ENCODE results near the gene CD244.
A peak's percentile ranks its signal among the peaks of the same experiment; 100 is the strongest.

Gene CD244

DNA sequence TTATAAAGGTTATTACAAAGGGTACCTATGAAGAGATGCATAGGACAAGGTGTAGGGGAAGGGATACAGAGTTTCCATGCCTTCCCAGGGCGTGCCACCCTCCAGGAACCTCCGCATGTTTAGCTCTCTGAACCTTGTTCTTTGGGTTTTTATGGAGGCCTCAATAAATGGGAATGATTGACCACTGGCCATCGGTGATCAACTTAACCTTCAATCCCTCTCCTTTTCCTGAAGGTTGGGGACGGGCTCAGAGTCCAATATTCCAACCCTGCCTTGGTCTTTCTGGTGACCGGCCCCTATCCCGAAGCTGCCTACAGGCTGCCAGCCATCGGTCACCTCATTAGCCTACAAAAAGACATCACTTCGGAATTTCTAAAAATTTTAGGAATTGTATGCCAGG, 11.7 kb downstream of the CD244 start:
- peaks cover 2% of the 10 kb centered on the region for H3K36me3 Mint-ChIP-seq (ENCODE audit: low read depth)
- no peak overlapping the region for H3K4me3 Mint-ChIP-seq
- peaks cover 23% of the 10 kb centered on the region for H3K27me3 Mint-ChIP-seq (ENCODE audit: low read depth)
- H3K9me3 Mint-ChIP-seq, result no peaks in the 10 kb centered on the region
- no peaks in the 10 kb centered on the region for H3K4me1 Mint-ChIP-seq (ENCODE audit: low read depth)
- DNase-seq (ENCODE audit: low spot score), result no peak
- H3K27ac Mint-ChIP-seq, result no peak overlapping the region

DNA sequence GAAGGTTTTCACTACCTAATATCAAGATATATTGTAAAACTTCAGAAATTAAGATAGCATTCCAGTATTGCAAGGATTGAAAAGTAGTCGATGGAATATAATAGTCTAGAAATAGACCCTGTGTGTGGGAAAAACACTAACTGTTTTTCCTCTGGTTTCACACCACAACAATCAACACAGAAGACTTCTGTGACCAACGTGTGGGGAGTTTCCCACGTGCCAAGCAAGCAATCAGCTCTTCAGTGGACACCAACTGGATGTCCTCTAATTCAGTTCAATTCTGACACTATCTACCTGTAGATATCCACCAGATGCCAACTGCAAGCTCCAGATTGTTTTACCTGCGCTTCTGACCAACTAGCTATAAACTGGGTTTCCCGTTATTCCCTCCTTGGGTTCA, 12.1 kb downstream of the CD244 start:
- Mint-ChIP-seq H3K4me1 (ENCODE audit: low read depth) (no peaks in the 10 kb centered on the region), H3K27me3 (ENCODE audit: low read depth) (peaks cover 26% of the 10 kb centered on the region), H3K9me3 (no peaks in the 10 kb centered on the region), H3K4me3 (no peak overlapping the region), H3K27ac (no peak overlapping the region), H3K36me3 (ENCODE audit: low read depth) (peaks cover 2% of the 10 kb centered on the region)
- DNase-seq (ENCODE audit: low spot score), result no peak

DNA sequence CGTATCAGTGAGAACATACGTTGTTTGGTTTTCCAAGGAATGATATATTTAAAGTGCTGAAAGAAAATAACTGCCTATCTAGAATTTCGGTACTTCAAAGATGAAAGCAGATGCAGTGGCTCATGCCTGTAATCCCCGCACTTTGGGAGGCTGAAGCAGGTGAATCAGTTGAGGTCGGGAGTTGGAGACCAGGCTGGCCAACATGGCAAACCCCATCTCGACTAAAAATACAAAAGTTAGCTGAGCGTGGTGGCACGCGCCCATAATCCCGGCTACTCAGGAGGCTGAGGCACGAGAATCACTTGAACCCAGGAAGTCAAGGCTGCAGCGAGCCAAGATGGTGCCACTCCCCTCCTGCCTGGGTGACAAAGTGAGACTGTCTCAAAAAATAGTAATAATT, 16.4 kb downstream of the CD244 start:
- H3K36me3 Mint-ChIP-seq (ENCODE audit: low read depth), result peaks cover 4% of the 10 kb centered on the region
- H3K9me3 Mint-ChIP-seq, result peaks cover 5% of the 10 kb centered on the region
- no peak overlapping the region for H3K4me3 Mint-ChIP-seq
- H3K27me3 Mint-ChIP-seq (ENCODE audit: low read depth), result peaks cover 33% of the 10 kb centered on the region
- DNase-seq (ENCODE audit: low spot score), result no peak
- no peak overlapping the region for H3K27ac Mint-ChIP-seq
- peaks cover 12% of the 10 kb centered on the region for H3K4me1 Mint-ChIP-seq (ENCODE audit: low read depth)

DNA sequence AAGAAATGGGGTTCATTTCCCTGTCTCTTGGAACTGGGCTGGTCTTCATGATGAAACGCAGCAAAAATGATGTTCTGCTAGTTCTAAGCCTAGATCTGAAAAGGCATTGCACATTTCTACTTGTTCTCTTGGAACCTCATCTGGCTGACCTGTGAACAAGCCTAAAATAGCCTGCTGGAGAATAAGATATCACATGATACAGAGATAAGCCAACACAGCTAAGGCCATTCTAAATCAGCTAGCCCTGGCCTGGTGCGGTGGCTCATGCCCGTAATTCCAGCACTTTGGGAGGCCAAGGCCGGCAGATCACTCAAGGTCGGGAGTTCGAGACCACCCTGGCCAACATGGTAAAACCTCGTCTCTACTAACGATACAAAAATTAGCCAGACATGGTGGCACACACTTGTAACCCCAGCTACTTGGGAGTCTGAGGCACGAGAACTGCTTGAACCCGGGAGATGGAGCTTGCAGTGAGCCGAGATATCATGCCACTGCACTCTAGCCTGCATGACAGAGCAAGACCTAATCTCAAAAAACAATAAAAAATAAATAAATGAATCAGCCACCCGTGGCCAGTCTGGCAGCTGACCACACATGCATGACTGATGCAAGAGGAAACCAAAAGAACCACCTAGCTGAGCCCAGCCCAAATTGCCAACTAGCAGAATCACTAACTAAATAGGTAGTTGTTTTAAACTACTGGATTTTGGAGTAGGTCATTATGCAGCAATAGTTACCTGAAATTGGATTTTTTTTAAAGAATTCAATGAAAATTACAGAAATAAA, 18.0 kb downstream of the CD244 start:
- Mint-ChIP-seq H3K36me3 (ENCODE audit: low read depth) (peaks cover 6% of the 10 kb centered on the region), H3K4me3 (no peak overlapping the region), H3K9me3 (peaks cover 5% of the 10 kb centered on the region), H3K27me3 (ENCODE audit: low read depth) (peaks cover 32% of the 10 kb centered on the region), H3K27ac (no peak overlapping the region), H3K4me1 (ENCODE audit: low read depth) (peaks cover 14% of the 10 kb centered on the region)
- DNase-seq (ENCODE audit: low spot score), result no peak

DNA sequence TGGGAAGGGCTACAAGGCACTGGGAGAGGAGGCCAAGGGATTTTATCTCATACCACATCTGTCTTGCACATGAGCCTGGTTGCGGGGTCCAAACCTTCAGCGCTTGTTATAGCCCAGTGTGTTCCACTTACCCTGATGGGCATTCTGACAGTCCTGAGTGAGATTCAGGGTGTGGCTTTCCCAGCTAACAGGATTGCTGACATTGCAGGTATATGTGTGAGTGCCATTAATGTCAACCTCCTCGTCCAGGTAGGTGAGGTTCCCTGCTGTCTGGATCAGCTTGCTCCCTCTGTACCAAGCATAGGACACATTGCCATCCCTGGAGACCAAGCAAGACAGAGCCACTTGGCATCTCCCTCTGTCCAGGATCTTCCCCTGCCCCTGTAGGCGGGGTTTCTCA, 21.6 kb downstream of the CD244 start:
- Mint-ChIP-seq H3K27me3 (ENCODE audit: low read depth) (peaks cover 10% of the 10 kb centered on the region), H3K9me3 (peaks cover 5% of the 10 kb centered on the region), H3K36me3 (ENCODE audit: low read depth) (peaks cover 5% of the 10 kb centered on the region), H3K27ac (no peak overlapping the region), H3K4me1 (ENCODE audit: low read depth) (peaks cover 43% of the 10 kb centered on the region), H3K4me3 (no peak overlapping the region)
- DNase-seq (ENCODE audit: low spot score), result no peak

DNA sequence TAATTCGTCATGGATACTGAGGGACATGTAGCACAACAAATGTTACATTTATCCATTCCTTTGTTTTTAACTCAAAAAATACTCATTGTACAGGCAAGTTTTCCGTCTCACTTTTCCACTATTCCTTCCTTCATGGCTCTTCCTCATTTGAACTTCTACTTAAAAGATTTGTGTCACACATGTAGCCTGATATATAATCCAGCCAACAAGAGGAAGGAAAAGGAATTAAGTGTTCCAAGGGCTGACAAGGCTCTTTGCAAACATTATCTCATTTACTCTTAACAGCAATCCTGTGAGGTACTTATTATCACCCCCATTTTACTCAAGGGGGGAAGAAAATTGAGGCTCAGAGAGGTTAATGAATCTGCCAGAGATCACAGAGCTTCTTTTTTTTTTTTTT, 22.9 kb downstream of the CD244 start:
- peak overlapping the region; percentile 9 for H3K27ac Mint-ChIP-seq
- H3K4me3 Mint-ChIP-seq, result no peak overlapping the region
- DNase-seq (ENCODE audit: low spot score), result no peak
- H3K4me1 Mint-ChIP-seq (ENCODE audit: low read depth), result peaks cover 49% of the 10 kb centered on the region
- H3K36me3 Mint-ChIP-seq (ENCODE audit: low read depth), result peaks cover 2% of the 10 kb centered on the region
- peaks cover 3% of the 10 kb centered on the region for H3K27me3 Mint-ChIP-seq (ENCODE audit: low read depth)
- H3K9me3 Mint-ChIP-seq, result no peaks in the 10 kb centered on the region

DNA sequence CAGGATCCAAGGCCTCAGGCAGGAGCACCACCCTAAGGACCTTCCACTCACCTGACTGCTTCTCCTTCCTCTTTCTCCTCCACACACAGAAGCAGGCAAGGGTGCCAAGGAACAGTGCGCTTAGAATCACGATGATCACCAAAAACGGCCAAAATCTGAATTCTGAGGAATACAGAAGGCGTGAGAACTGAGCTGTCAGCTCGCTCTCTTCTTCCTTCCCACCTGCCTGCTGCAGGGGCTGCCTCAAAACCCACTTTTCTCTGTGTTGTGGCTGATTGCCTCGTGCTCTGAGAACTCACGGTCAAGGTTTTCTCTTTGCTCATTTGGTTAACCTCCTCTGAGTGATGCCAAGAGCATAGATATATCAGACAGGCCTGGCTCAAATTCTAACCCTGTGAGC, 23.8 kb downstream of the CD244 start:
- Mint-ChIP-seq H3K4me1 (ENCODE audit: low read depth) (peaks cover 49% of the 10 kb centered on the region), H3K27me3 (ENCODE audit: low read depth) (peaks cover 3% of the 10 kb centered on the region), H3K27ac (peak overlapping the region; percentile 97), H3K36me3 (ENCODE audit: low read depth) (peaks cover 2% of the 10 kb centered on the region), H3K9me3 (no peaks in the 10 kb centered on the region), H3K4me3 (peak overlapping the region; percentile 76)
- no peak for DNase-seq (ENCODE audit: low spot score)

DNA sequence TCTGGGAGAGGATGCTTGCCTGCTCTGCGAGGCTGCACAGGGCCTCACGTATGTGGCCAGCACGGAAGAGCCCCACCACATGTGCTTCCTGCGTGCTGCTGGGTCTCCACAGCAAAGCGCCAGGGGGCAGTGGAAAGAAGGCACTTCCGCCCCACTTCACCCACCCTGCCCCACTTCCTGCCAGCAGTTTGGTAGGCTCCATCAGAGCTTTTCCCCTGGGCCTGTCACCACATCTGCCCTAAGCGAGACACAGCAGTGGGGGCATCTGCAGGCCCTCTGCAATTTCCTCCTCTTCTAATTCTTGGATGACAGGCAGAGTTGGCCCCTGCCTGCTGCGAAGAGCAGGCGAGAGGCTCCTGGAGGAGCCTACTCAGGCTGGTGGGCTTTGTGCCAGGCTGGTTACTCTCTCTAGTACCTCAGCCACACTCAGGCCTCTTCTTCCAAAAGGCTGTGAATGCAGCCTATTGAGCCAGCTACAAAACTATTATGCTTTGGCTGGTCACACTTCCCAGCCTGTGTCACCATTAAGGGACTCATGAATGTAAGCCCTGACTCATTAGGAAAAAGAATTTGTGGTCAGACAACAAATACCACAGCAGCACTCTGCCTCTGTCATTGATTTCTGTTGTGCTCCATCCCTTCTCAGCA, 25.0 kb downstream of the CD244 start:
- peak; percentile 76 for DNase-seq (ENCODE audit: low spot score)
- no peaks in the 10 kb centered on the region for H3K9me3 Mint-ChIP-seq
- H3K27me3 Mint-ChIP-seq (ENCODE audit: low read depth), result no peaks in the 10 kb centered on the region
- H3K36me3 Mint-ChIP-seq (ENCODE audit: low read depth), result peaks cover 2% of the 10 kb centered on the region
- peak overlapping the region; percentile 97 for H3K27ac Mint-ChIP-seq
- peaks cover 51% of the 10 kb centered on the region for H3K4me1 Mint-ChIP-seq (ENCODE audit: low read depth)
- peak overlapping the region; percentile 76 for H3K4me3 Mint-ChIP-seq

DNA sequence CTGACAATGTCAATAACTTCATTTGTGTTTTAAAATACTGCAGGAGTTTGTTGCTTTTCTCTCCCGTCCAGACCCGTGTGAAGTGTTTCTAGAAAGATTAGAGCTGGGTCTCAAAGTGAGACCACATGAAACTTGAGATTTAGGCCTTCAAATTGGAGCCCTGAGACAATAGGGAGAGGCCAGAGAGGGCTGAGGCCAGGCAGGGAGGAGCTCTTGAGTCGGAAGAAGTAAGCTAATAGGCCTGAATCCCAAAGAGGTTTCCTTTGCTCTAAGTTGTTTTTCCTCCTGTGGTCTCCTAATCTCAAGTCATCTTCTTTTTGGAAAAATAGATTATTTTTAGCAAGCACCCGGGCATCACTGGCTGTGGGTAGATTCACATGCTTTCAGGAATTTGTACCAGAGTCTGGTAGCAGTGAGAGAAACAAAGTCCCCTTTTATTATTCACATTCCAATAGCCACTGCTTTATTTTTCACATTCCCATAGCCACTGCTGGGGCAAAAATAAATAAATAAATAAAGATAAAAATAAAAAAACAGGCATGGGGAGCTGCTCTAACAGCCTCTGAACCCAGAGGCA, 25.6 kb downstream of the CD244 start:
- peak overlapping the region; percentile 97 for H3K27ac Mint-ChIP-seq
- no peaks in the 10 kb centered on the region for H3K27me3 Mint-ChIP-seq (ENCODE audit: low read depth)
- no peak for DNase-seq (ENCODE audit: low spot score)
- peaks cover 49% of the 10 kb centered on the region for H3K4me1 Mint-ChIP-seq (ENCODE audit: low read depth)
- H3K4me3 Mint-ChIP-seq, result peak overlapping the region; percentile 46
- H3K36me3 Mint-ChIP-seq (ENCODE audit: low read depth), result peaks cover 2% of the 10 kb centered on the region
- no peaks in the 10 kb centered on the region for H3K9me3 Mint-ChIP-seq

DNA sequence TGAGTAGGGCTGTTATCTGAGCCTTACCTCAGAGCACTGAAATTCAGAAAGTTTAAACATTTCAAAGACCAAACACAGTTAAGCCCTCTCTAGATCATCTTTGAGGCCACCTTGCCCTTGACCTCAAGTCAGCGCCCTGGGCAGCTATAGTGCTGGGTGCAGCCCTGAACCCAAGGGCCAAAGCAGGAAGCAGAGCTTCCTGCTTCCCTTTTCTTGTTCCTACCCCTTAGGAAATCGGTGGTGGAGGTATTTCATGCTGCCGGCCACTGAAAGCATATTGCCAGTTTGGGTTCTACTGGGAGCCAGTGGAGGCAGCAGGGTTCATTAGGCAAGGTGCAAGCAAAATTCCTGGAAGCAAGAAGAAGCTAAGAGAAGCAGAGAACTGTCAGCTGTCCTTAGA, 26.1 kb downstream of the CD244 start:
- Mint-ChIP-seq H3K27me3 (ENCODE audit: low read depth) (no peaks in the 10 kb centered on the region), H3K4me1 (ENCODE audit: low read depth) (peaks cover 49% of the 10 kb centered on the region), H3K9me3 (no peaks in the 10 kb centered on the region), H3K36me3 (ENCODE audit: low read depth) (peaks cover 2% of the 10 kb centered on the region), H3K27ac (peak overlapping the region; percentile 89), H3K4me3 (peak overlapping the region; percentile 46)
- no peak for DNase-seq (ENCODE audit: low spot score)

DNA sequence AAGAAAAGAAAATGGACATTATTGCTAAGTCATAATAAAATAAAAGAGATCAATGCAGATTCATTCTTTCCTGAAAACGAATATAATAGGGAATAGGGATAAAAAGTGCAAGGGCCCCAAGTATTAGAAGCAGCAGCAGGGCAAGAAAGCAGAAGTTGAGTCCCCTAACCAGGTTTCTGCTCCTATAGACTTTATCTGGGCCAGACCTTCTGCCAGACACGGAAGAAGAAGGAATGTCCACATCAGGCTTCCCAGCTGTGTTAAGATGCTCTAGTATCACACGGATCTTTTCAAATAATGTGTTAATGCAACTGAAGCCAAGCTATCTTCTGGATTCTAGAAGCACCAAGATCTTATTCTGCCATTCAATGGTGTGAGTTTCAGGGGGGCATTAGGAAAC, 26.9 kb downstream of the CD244 start:
- H3K4me1 Mint-ChIP-seq (ENCODE audit: low read depth), result peaks cover 49% of the 10 kb centered on the region
- H3K9me3 Mint-ChIP-seq, result no peaks in the 10 kb centered on the region
- no peak for DNase-seq (ENCODE audit: low spot score)
- peak overlapping the region; percentile 89 for H3K27ac Mint-ChIP-seq
- no peaks in the 10 kb centered on the region for H3K27me3 Mint-ChIP-seq (ENCODE audit: low read depth)
- peaks cover 2% of the 10 kb centered on the region for H3K36me3 Mint-ChIP-seq (ENCODE audit: low read depth)
- H3K4me3 Mint-ChIP-seq, result peak overlapping the region; percentile 3

DNA sequence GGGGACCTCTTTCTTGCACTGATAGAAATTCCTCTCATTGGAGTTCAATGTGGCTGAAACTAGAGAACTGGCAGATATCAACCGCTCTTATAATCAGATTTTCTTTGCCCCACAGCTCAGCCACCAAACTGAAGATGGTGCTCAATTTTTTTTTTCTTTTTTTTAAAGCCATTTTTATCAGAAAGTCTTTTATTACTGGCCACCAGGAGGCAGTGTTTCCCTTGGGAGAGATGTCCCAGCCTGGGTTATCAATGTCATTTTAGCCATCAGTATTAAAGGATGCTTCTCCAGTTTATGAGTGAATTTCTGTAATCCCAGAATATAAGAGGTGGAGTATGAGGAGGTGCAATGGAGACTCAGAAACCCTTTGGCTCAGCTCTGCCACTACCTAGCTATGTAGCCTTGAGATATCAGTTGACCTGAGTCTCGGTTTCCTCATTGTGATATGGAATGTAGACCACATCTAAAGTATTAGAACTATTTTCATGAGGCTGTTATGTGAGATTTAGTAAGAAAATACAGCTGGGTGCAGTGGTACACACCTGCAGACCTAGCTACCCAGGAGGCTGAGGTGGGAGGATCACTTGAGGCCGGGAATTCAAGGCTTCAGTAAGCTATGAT, 27.6 kb downstream of the CD244 start:
- Mint-ChIP-seq H3K27me3 (ENCODE audit: low read depth) (no peaks in the 10 kb centered on the region), H3K36me3 (ENCODE audit: low read depth) (peaks cover 2% of the 10 kb centered on the region), H3K4me1 (ENCODE audit: low read depth) (peaks cover 49% of the 10 kb centered on the region), H3K27ac (no peak overlapping the region), H3K9me3 (no peaks in the 10 kb centered on the region), H3K4me3 (no peak overlapping the region)
- DNase-seq (ENCODE audit: low spot score), result no peak

DNA sequence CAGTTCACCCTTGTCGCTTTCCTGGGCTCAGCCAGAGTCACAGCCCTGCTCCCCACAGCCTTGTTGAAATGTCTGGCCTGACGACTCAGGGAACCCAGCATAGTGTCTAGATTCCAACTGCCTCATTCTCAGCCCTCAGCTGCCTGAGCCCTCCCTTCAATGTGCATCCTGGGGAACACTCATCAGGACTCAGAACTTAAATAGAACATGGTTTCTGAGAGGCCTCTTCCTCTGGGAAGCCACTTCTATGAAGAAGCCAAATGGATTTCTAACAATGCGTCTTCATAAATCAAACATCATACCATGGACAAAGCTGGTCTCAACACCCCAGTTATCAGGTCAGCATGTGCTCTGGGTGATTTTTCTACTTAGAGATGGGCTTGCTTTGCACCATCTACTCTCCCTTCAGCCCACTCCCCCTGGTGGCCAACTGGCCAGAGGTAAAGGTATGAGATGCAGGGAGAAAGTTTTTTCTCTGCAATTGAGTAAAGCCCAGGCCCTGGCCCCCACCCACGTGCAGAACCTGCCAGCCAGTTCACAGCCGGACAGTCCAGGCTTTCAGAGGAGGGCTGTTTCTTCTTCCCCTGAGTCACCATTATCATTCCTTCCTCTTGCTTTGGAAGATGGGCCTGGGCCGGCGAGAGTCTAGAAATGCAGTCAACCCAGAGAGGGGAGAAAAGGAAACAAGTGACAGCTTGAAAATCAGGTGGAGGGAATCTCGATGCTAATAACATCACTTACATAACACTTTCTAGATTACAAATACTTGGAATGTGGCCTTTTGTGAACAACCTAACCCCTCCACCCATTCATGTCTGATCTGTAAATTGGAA, 32.1 kb downstream of the CD244 start:
- no peaks in the 10 kb centered on the region for H3K36me3 Mint-ChIP-seq (ENCODE audit: low read depth)
- no peak overlapping the region for H3K4me3 Mint-ChIP-seq
- no peak overlapping the region for H3K27ac Mint-ChIP-seq
- no peaks in the 10 kb centered on the region for H3K9me3 Mint-ChIP-seq
- DNase-seq (ENCODE audit: low spot score), result peak; percentile 50
- peaks cover 4% of the 10 kb centered on the region for H3K27me3 Mint-ChIP-seq (ENCODE audit: low read depth)
- peaks cover 13% of the 10 kb centered on the region for H3K4me1 Mint-ChIP-seq (ENCODE audit: low read depth)

Data from T-helper 2 cell treated with Interferon-gamma antibody and Interleukin-4, amounts not matched to agents 5 μg/mL and 100 μg/mL, for 36 hours (primary cell).